ENCODE results near the gene CTNNA3. TPM values are rescaled to one million over a fixed set of nuclear protein-coding genes. Genes with fewer than 3 reads are reported as not detected.
"Not testable (repeated sequence)": the region's sequence is repeated elsewhere in the genome, so short reads cannot be mapped to it uniquely, and the experiment has no call there.

CTNNA3 gene
- polyA plus RNA-seq, 1 experiment = not detected

DNA sequence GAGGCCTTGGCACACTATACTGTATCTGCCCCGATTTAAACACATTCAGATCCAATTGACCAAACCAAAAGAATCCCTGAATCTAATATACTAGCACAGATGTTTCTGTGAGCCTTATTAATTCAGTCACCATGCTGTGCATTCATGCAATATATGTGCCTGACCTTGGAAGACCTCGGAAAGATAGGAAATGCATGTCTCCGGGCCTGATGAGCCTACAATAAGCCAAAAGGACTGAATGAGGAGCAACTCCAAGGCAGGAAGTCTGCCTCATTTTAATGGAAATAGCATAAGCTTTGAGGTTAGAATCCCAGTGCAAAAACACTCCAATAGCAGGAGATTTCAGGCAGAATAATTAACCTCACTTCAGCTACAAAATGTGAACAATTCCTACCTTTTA lies 453.5 kb downstream of the CTNNA3 start:
- Histone ChIP-seq H3K4me3 (ENCODE audit: low read depth, low read length) (no peak overlapping the region), H3K36me3 (ENCODE audit: control insufficient read depth, insufficient read depth, low read length) (no peaks in the 10 kb centered on the region), H3K27me3 (ENCODE audit: control insufficient read depth, insufficient read depth, low read length) (no peaks in the 10 kb centered on the region)
- TF ChIP-seq, protein P1, sequence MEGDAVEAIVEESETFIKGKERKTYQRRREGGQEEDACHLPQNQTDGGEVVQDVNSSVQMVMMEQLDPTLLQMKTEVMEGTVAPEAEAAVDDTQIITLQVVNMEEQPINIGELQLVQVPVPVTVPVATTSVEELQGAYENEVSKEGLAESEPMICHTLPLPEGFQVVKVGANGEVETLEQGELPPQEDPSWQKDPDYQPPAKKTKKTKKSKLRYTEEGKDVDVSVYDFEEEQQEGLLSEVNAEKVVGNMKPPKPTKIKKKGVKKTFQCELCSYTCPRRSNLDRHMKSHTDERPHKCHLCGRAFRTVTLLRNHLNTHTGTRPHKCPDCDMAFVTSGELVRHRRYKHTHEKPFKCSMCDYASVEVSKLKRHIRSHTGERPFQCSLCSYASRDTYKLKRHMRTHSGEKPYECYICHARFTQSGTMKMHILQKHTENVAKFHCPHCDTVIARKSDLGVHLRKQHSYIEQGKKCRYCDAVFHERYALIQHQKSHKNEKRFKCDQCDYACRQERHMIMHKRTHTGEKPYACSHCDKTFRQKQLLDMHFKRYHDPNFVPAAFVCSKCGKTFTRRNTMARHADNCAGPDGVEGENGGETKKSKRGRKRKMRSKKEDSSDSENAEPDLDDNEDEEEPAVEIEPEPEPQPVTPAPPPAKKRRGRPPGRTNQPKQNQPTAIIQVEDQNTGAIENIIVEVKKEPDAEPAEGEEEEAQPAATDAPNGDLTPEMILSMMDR (IDR thresholded peaks at IDR 0.05; ENCODE audit: insufficient read depth, low read depth, low read length) = no peak
- ChIA-PET POLR2A (no interaction called here), CTCF (no interaction called here)
- DNase-seq (ENCODE audit: low read depth) = no peak

DNA sequence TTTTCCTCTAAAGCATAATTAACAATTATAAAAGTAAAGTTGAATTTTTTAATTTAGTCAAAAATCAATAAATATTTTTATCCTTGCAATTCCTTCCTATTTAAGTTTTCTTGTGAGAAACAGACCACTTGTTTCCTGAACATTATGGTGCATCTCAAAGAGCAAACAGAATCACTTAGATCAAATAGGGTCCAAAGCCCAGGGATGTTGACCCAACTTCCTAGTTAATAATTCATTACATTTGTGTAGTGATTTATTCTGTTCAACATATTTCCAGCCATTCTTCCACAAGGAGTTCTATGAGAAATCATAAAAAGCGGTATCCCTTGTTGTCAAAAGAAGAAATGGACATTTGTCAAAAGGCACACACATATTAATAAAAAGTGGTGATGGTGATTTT lies 454.5 kb downstream of the CTNNA3 start:
- ChIA-PET POLR2A (no interaction called here), CTCF (no interaction called here)
- H3K4me3 ChIP-seq (ENCODE audit: low read depth, low read length) = no peak overlapping the region
- TF ChIP-seq, protein P1 (IDR thresholded peaks at IDR 0.05; ENCODE audit: insufficient read depth, low read depth, low read length) = no peak
- no peak for DNase-seq (ENCODE audit: low read depth)
- no peaks in the 10 kb centered on the region for H3K36me3 ChIP-seq (ENCODE audit: control insufficient read depth, insufficient read depth, low read length)
- H3K27me3 ChIP-seq (ENCODE audit: control insufficient read depth, insufficient read depth, low read length) = no peaks in the 10 kb centered on the region

DNA sequence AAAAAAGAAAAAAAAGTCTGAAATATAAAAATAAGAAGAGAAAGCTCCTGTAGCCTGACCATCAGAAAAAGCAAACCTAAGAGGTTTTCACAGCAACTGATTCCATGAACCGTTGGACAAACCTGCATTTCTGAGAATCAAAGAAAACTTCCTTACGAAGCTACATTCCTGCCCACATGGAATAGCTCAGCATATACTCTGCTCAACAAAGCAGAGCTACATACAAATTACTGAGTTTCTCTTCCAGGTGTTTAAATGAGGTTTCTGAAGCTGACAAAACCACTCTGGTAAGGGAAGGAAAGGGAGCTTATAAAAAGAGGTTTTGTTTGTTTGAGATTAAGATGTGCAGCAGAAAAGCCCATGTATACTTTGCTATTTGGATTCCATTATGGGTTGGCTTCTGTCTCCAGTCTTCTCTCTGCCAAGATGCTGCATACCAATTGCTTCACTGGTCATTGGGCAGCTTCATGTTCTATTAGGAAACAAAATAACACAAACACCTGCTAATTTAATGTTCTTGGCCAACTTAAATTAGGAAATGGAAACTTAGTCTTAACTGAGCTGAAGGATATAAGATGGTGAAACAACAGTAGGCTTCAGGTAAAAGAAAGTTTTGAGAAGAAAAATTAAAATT lies 456.0 kb downstream of the CTNNA3 start:
- TF ChIP-seq, protein P1 (IDR thresholded peaks at IDR 0.05; ENCODE audit: insufficient read depth, low read depth, low read length) = no peak
- ChIA-PET POLR2A (no interaction called here), CTCF (interaction anchor here (0.6 to 0.7 kb wide), 2 partner anchors 10 to 37 kb away, joined by 3 read pairs; no protein-coding TSS in a partner anchor)
- H3K27me3 ChIP-seq (ENCODE audit: control insufficient read depth, insufficient read depth, low read length) = no peaks in the 10 kb centered on the region
- H3K4me3 ChIP-seq (ENCODE audit: low read depth, low read length) = no peak overlapping the region
- H3K36me3 ChIP-seq (ENCODE audit: control insufficient read depth, insufficient read depth, low read length) = no peaks in the 10 kb centered on the region
- DNase-seq (ENCODE audit: low read depth) = no peak

DNA sequence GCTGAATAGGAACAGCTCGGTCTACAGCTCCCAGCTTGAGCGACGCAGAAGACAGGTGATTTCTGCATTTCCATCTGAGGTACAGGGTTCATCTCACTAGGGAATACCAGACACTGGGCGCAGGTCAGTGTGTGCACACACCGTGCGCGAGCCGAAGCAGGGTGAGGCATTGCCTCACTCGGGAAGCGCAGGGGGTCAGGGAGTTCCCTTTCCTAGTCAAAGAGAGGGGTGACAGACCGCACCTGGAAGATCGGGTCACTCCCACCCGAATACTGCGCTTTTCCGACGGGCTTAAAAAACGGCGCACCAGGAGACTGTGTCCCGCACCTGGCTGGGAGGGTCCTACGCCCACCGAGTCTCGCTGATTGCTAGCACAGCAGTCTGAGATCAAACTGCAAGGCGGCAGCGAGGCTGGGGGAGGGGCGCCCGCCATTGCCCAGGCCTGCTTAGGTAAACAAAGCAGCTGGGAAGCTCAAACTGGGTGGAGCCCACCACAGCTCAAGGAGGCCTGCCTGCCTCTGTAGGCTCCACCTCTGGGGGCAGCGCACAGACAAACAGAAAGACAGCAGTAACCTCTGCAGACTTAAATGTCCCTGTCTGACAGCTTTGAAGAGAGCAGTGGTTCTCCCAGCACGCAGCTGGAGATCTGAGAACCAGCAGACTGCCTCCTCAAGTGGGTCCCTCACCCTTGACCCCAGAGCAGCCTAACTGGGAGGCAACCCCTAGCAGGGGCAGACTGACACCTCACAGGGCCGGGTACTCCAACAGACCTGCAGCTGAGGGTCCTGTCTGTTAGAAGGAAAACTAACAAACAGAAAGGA lies 465.1 kb downstream of the CTNNA3 start:
- POLR2A ChIA-PET; H3K4me3 ChIP-seq (ENCODE audit: low read depth, low read length); H3K36me3 ChIP-seq (ENCODE audit: control insufficient read depth, insufficient read depth, low read length); H3K27me3 ChIP-seq (ENCODE audit: control insufficient read depth, insufficient read depth, low read length); CTCF ChIA-PET; DNase-seq (ENCODE audit: low read depth): not testable (repeated sequence)

DNA sequence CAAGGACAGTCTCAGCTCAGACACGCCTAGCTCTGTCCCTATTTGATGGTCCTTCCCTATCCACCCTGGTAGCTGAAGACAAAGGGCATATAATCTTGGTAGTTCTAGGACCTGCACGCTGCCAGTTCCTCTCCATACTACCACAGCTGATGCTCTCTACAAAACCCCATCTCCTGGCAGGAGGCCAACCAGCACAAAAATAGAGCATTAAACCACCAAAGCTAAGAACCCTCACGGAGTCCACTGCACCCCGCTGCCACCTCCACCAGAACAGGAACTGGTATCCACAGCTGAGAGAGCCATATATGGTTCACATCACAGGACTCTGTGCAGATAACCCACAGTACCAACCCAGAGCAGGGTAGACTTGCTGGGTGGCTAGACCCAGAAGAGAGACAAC lies 470.8 kb downstream of the CTNNA3 start:
- DNase-seq (ENCODE audit: low read depth) = no peak
- TF ChIP-seq, protein P1 (IDR thresholded peaks at IDR 0.05; ENCODE audit: insufficient read depth, low read depth, low read length) = no peak
- CTCF ChIA-PET = no interaction called here
- Histone ChIP-seq H3K27me3 (ENCODE audit: control insufficient read depth, insufficient read depth, low read length) (no peaks in the 10 kb centered on the region), H3K4me3 (ENCODE audit: low read depth, low read length) (no peak overlapping the region), H3K36me3 (ENCODE audit: control insufficient read depth, insufficient read depth, low read length) (no peaks in the 10 kb centered on the region)
- POLR2A ChIA-PET = no interaction called here

All from BJ (cell line).